Kidney tubule cell (primary cell): Measurements from ENCODE around the gene ALG5.

ENCODE experiments used
- DNase-seq: peaks from one replicate; pipeline ENCODE4 v3.0.0-alpha.2; 2018; ENCODE audit warnings: low spot score

ALG5 gene

GRCh38 chr13:36999054-36999714, at the start of gene ALG5:
TSS of gene ALG5 (minus strand) at chr13:36999340. CDS start at chr13:36999300, 40 bp downstream.
- DNase-seq, result peak; percentile 88

GRCh38 chr13:37047846-37048245, 48.7 kb upstream of the ALG5 start:
- DNase-seq, result no peak

GRCh38 chr13:37047032-37047431, 47.9 kb upstream of the ALG5 start:
- DNase-seq, result no peak

- no peak for DNase-seq
Observed at GRCh38 chr13:37046062-37046461, 46.9 kb upstream of the ALG5 start.

- no peak for DNase-seq
Observed at GRCh38 chr13:37040789-37041188, 41.6 kb upstream of the ALG5 start.

GRCh38 chr13:37039896-37040295, 40.8 kb upstream of the ALG5 start:
- DNase-seq, result no peak

GRCh38 chr13:37037241-37037640, 38.1 kb upstream of the ALG5 start:
- peak; percentile 56 for DNase-seq

- DNase-seq, result no peak
Observed at GRCh38 chr13:37029617-37030016, 30.5 kb upstream of the ALG5 start.

- no peak for DNase-seq
Observed at GRCh38 chr13:37027639-37028038, 28.5 kb upstream of the ALG5 start.

GRCh38 chr13:37026771-37027170, 27.6 kb upstream of the ALG5 start:
- DNase-seq, result no peak

- peak; percentile 23 for DNase-seq
Observed at GRCh38 chr13:37023871-37024270, 24.7 kb upstream of the ALG5 start.

GRCh38 chr13:37014609-37015008, 15.5 kb upstream of the ALG5 start:
- DNase-seq, result no peak

- no peak for DNase-seq
Observed at GRCh38 chr13:37011788-37012187, 12.6 kb upstream of the ALG5 start.

GRCh38 chr13:37011002-37011401, 11.9 kb upstream of the ALG5 start:
- DNase-seq, result no peak

- no peak for DNase-seq
Observed at GRCh38 chr13:37010424-37010823, 11.3 kb upstream of the ALG5 start.

- no peak for DNase-seq
Observed at GRCh38 chr13:37009692-37010091, 10.6 kb upstream of the ALG5 start.

- DNase-seq, result no peak
Observed at GRCh38 chr13:37001921-37002250, 2.7 kb upstream of the ALG5 start.

GRCh38 chr13:36998624-36999041, 507 bp downstream of the ALG5 start:
- DNase-seq, result peak; percentile 13

- DNase-seq, result no peak
Observed at GRCh38 chr13:36997716-36998427, 1.3 kb downstream of the ALG5 start.

GRCh38 chr13:36992362-36992761, 6.8 kb downstream of the ALG5 start:
- DNase-seq, result no peak

GRCh38 chr13:36986462-36987240, 12.5 kb downstream of the ALG5 start:
- peak; percentile 50 for DNase-seq

GRCh38 chr13:36981156-36981743, 17.9 kb downstream of the ALG5 start:
- peak; percentile 55 for DNase-seq
